Osteoblast (primary cell): ENCODE measurements around the gene DIAPH2. TPM values are rescaled to one million over a fixed set of nuclear protein-coding genes. Genes with fewer than 3 reads are reported as not detected.

Experiments used
- DNase-seq: peaks from one replicate; pipeline ENCODE4 v3.0.0; 2011; ENCODE audit warnings: low spot score, mixed read lengths; ENCODE audit not compliant: insufficient read length; ENCODE audit errors: missing footprints
- H2AFZ ChIP-seq: 2 replicates; pipeline ENCODE4 v1.6.0; 2011; ENCODE audit warnings: mild to moderate bottlenecking, low read length
- H3K27ac ChIP-seq: 2 replicates; pipeline ENCODE4 v1.5.1; 2011; ENCODE audit warnings: mild to moderate bottlenecking, low read depth, low read length, moderate library complexity
- H3K27me3 ChIP-seq: 2 replicates; pipeline ENCODE4 v1.6.0; 2012; ENCODE audit warnings: mild to moderate bottlenecking, control low read depth, inconsistent platforms, low read length, moderate library complexity; ENCODE audit not compliant: insufficient read depth
- H3K36me3 ChIP-seq: 2 replicates; pipeline ENCODE4 v1.5.1; 2011; ENCODE audit warnings: mild to moderate bottlenecking, low read length, control low read depth, moderate library complexity; ENCODE audit not compliant: insufficient read depth
- H3K4me1 ChIP-seq: 2 replicates; pipeline ENCODE4 v1.5.1; 2011; ENCODE audit warnings: mild to moderate bottlenecking, low read length, control low read depth, moderate library complexity; ENCODE audit not compliant: insufficient read depth
- H3K4me2 ChIP-seq: 2 replicates; pipeline ENCODE4 v1.6.0; 2011; ENCODE audit warnings: mild to moderate bottlenecking, low read length; ENCODE audit not compliant: insufficient read depth
- H3K4me3 ChIP-seq: fragments of 200-600 bp; sonication (generic); 3 replicates; pipeline ENCODE4 v1.5.1; 2012; ENCODE audit warnings: mild to moderate bottlenecking, low read length, inconsistent platforms; ENCODE audit not compliant: insufficient read depth
- H3K79me2 ChIP-seq: 2 replicates; pipeline ENCODE4 v1.6.0; 2012; ENCODE audit warnings: mild to moderate bottlenecking, low read length, control low read depth, inconsistent platforms; ENCODE audit not compliant: insufficient read depth
- H3K9me3 ChIP-seq: 2 replicates; pipeline ENCODE4 v1.5.1; 2011; ENCODE audit warnings: low read depth, low read length, control low read depth
- H4K20me1 ChIP-seq: 2 replicates; pipeline ENCODE4 v1.6.0; 2012; ENCODE audit warnings: mild to moderate bottlenecking, low read length, control low read depth; ENCODE audit not compliant: insufficient read depth
- CTCF ChIP-seq: IDR thresholded peaks from 2 replicates; pipeline ENCODE4 v1.5.1; 2011; ENCODE audit warnings: mild to moderate bottlenecking, low read depth, low read length, moderate library complexity; ENCODE audit errors: extremely low read depth
- total RNA-seq: library from RNA; depleted of rRNA; stranded (reverse); fragments of >200 nt; gene quantifications from 2 replicates; pipeline ENCODE4 v1.2.3, GENCODE V29; 2012

The DIAPH2 gene
- total RNA-seq, 1 donor, result 21.0 TPM

GRCh38 chrX:96761566-96761965 is 76.9 kb downstream of the DIAPH2 start:
- TF ChIP-seq CTCF, result no peak
- Histone ChIP-seq H2AFZ (no peak overlapping the region), H3K9me3 (no peaks in the 10 kb centered on the region), H3K4me3 (no peak overlapping the region), H3K4me2 (no peak overlapping the region), H3K27me3 (peaks cover 4% of the 10 kb centered on the region), H3K4me1 (no peaks in the 10 kb centered on the region), H3K79me2 (no peaks in the 10 kb centered on the region), H3K36me3 (no peaks in the 10 kb centered on the region), H3K27ac (no peak overlapping the region), H4K20me1 (no peaks in the 10 kb centered on the region)
- DNase-seq, result no peak

- H2AFZ ChIP-seq, result no peak overlapping the region
- H3K4me1 ChIP-seq, result no peaks in the 10 kb centered on the region
- H3K27me3 ChIP-seq, result peaks cover 4% of the 10 kb centered on the region
- no peak overlapping the region for H3K4me3 ChIP-seq
- no peak overlapping the region for H3K4me2 ChIP-seq
- no peaks in the 10 kb centered on the region for H3K79me2 ChIP-seq
- H3K9me3 ChIP-seq, result no peaks in the 10 kb centered on the region
- H3K36me3 ChIP-seq, result no peaks in the 10 kb centered on the region
- H3K27ac ChIP-seq, result no peak overlapping the region
- peak; percentile 45 for DNase-seq
- TF ChIP-seq CTCF, result no peak
- H4K20me1 ChIP-seq, result no peaks in the 10 kb centered on the region
These were observed 79.0 kb downstream of the DIAPH2 start for GRCh38 chrX:96763608-96764007.

- no peak overlapping the region for H3K4me3 ChIP-seq
- no peaks in the 10 kb centered on the region for H4K20me1 ChIP-seq
- H3K79me2 ChIP-seq, result no peaks in the 10 kb centered on the region
- no peak for DNase-seq
- H3K4me1 ChIP-seq, result no peaks in the 10 kb centered on the region
- no peak overlapping the region for H3K27ac ChIP-seq
- H3K4me2 ChIP-seq, result no peak overlapping the region
- no peaks in the 10 kb centered on the region for H3K9me3 ChIP-seq
- no peak overlapping the region for H2AFZ ChIP-seq
- H3K27me3 ChIP-seq, result peaks cover 4% of the 10 kb centered on the region
- no peaks in the 10 kb centered on the region for H3K36me3 ChIP-seq
- TF ChIP-seq CTCF, result no peak
These were observed 80.2 kb downstream of the DIAPH2 start for GRCh38 chrX:96764864-96765263.

- Histone ChIP-seq H3K79me2 (no peaks in the 10 kb centered on the region), H3K4me1 (no peaks in the 10 kb centered on the region), H2AFZ (no peak overlapping the region), H3K4me3 (no peak overlapping the region), H3K27ac (no peak overlapping the region), H3K27me3 (no peaks in the 10 kb centered on the region), H3K4me2 (no peak overlapping the region), H4K20me1 (no peaks in the 10 kb centered on the region), H3K36me3 (no peaks in the 10 kb centered on the region), H3K9me3 (no peaks in the 10 kb centered on the region)
- peak; percentile 62 for TF ChIP-seq CTCF
- DNase-seq, result peak; percentile 43
These were observed 85.7 kb downstream of the DIAPH2 start for GRCh38 chrX:96770315-96770714.
